H1 (cell line): ENCODE results near the gene LMO2. TPM values are rescaled to one million over a fixed set of nuclear protein-coding genes. Genes with fewer than 3 reads are reported as not detected.

ENCODE experiments used
- CTCF ChIA-PET: fragments of 300-600 bp; sonication (Branson Sonifier 250); formaldehyde crosslinking; loops from one replicate; lab custom pipeline; 2021; ENCODE audit not compliant: partially characterized antibody; lab: Charles Lee
- POLR2A ChIA-PET: fragments of 300-600 bp; sonication (Branson Sonifier 250); formaldehyde crosslinking; loops from one replicate; lab custom pipeline; 2021; ENCODE audit warnings: inconsistent platforms; ENCODE audit not compliant: partially characterized antibody; lab: Charles Lee
- DNase-seq, 2 experiments: peaks; one replicate each; pipeline versions ENCODE4 v3.0.0 to v3.0.0-alpha.2; 2010 to 2022; ENCODE audit warnings: low spot score in 2 of 2, low read depth in 1 of 2, mixed read lengths in 1 of 2
- FAIRE-seq: peaks from 2 replicates; lab custom pipeline; 2011; peaks lifted over from hg19 to GRCh38; lab: Jason Lieb, UNC
- H2AFZ ChIP-seq: 2 replicates; pipeline ENCODE4 v1.8.1; 2012; ENCODE audit warnings: low read length, inconsistent platforms
- H2AK5ac ChIP-seq: 2 replicates; pipeline ENCODE4 v1.6.1; 2013; ENCODE audit warnings: low read depth, low read length
- H2BK120ac ChIP-seq: replicated peaks from 2 replicates; pipeline ENCODE3; 2013; ENCODE audit warnings: low read depth, low read length, inconsistent platforms
- H2BK12ac ChIP-seq: 2 replicates; pipeline ENCODE4 v1.6.1; 2013; ENCODE audit warnings: low read depth, low read length
- H2BK15ac ChIP-seq: 2 replicates; pipeline ENCODE4 v1.6.1; 2013; ENCODE audit warnings: low read length
- H2BK20ac ChIP-seq: 2 replicates; pipeline ENCODE4 v1.6.1; 2013; ENCODE audit warnings: low read length
- H2BK5ac ChIP-seq: 2 replicates; pipeline ENCODE4 v1.6.1; 2013; ENCODE audit warnings: low read depth, low read length
- H3K14ac ChIP-seq: 2 replicates; pipeline ENCODE4 v1.6.1; 2013; ENCODE audit warnings: inconsistent platforms; ENCODE audit not compliant: insufficient read length
- H3K18ac ChIP-seq: 2 replicates; pipeline ENCODE4 v1.6.1; 2013; ENCODE audit warnings: low read length; ENCODE audit errors: extremely low read depth
- H3K23ac ChIP-seq: 2 replicates; pipeline ENCODE4 v1.6.1; 2013; ENCODE audit warnings: inconsistent platforms; ENCODE audit not compliant: insufficient read length
- H3K23me2 ChIP-seq: 2 replicates; pipeline ENCODE4 v1.6.1; 2013; ENCODE audit warnings: low read depth, low read length
- H3K27ac ChIP-seq: 2 replicates; pipeline ENCODE4 v1.6.1; 2011; ENCODE audit warnings: low read depth, low read length, inconsistent platforms
- H3K27me3 ChIP-seq, 4 experiments: replicated peaks in 1 of 4; 1 replicate in 1 of 4; 2 replicates in 3 of 4; pipeline versions ENCODE4 v1.6.1 to v1.8.1; 2011 to 2013; ENCODE audit warnings: low read length in 3 of 4, mild to moderate bottlenecking in 3 of 4, inconsistent platforms in 2 of 4, mixed read lengths in 2 of 4, moderate library complexity in 1 of 4; ENCODE audit not compliant: control insufficient read depth in 3 of 4, insufficient read depth in 3 of 4; ENCODE audit errors: extremely low read depth in 1 of 4
- H3K36me3 ChIP-seq, 4 experiments: 2 replicates each; pipeline versions ENCODE4 v1.6.1 to v1.8.1; 2011 to 2013; ENCODE audit warnings: mild to moderate bottlenecking in 4 of 4, low read length in 3 of 4, moderate library complexity in 2 of 4, control low read depth in 1 of 4, inconsistent platforms in 1 of 4; ENCODE audit not compliant: insufficient read depth in 4 of 4, control insufficient read depth in 2 of 4
- H3K4ac ChIP-seq: replicated peaks from 2 replicates; pipeline ENCODE3; 2013; ENCODE audit warnings: low read length, low read depth, mixed read lengths, inconsistent platforms; ENCODE audit not compliant: insufficient read length
- H3K4me1 ChIP-seq, 4 experiments: replicated peaks in 1 of 4; 1 replicate in 1 of 4; 2 replicates in 3 of 4; pipeline versions ENCODE4 v1.6.1 to v1.8.1; 2011 to 2013; ENCODE audit warnings: low read length in 3 of 4, inconsistent platforms in 2 of 4, mixed read lengths in 1 of 4; ENCODE audit not compliant: insufficient read depth in 4 of 4, control insufficient read depth in 3 of 4
- H3K4me2 ChIP-seq, 2 experiments: 2 replicates each; pipeline versions ENCODE4 v1.6.1 to v1.8.1; 2011 to 2013; ENCODE audit warnings: low read depth in 2 of 2, low read length in 2 of 2, control low read depth in 1 of 2, inconsistent platforms in 1 of 2, mild to moderate bottlenecking in 1 of 2; ENCODE audit not compliant: insufficient read depth in 1 of 2
- H3K4me3 ChIP-seq, 4 experiments: fragments of 200-600, 300-600 bp in 1 of 4; sonication (generic), shearing (Covaris generic), sonication (Bioruptor Twin) in 1 of 4; 2 replicates each; pipeline versions ENCODE4 v1.5.1 to v1.8.1; 2011 to 2016; ENCODE audit warnings: low read length in 4 of 4, low read depth in 3 of 4, control low read depth in 2 of 4, inconsistent platforms in 2 of 4, mild to moderate bottlenecking in 2 of 4, mixed read lengths in 1 of 4, moderate library complexity in 1 of 4; ENCODE audit not compliant: insufficient read depth in 2 of 4; ENCODE audit errors: extremely low read depth in 1 of 4
- H3K56ac ChIP-seq: replicated peaks from 2 replicates; pipeline ENCODE3; 2013; ENCODE audit warnings: low read depth, mild to moderate bottlenecking, mixed read lengths, low read length, inconsistent platforms; ENCODE audit not compliant: insufficient read length
- H3K79me1 ChIP-seq: 2 replicates; pipeline ENCODE4 v1.6.1; 2013; ENCODE audit warnings: low read depth, low read length, control low read depth
- H3K79me2 ChIP-seq, 2 experiments: 2 replicates each; pipeline versions ENCODE4 v1.6.1 to v1.8.1; 2012 to 2013; ENCODE audit warnings: low read length in 2 of 2, mild to moderate bottlenecking in 2 of 2, inconsistent platforms in 1 of 2; ENCODE audit not compliant: insufficient read depth in 2 of 2, control insufficient read depth in 1 of 2
- H3K9ac ChIP-seq, 4 experiments: replicated peaks in 1 of 4; 1 replicate in 1 of 4; 2 replicates in 3 of 4; pipeline versions ENCODE4 v1.6.1 to v1.8.1; 2011 to 2013; ENCODE audit warnings: low read depth in 3 of 4, low read length in 3 of 4, control low read depth in 2 of 4, mild to moderate bottlenecking in 2 of 4, moderate library complexity in 2 of 4, inconsistent platforms in 1 of 4; ENCODE audit errors: extremely low read depth in 1 of 4
- H3K9me3 ChIP-seq, 2 experiments: 2 replicates each; pipeline versions ENCODE4 v1.6.1 to v1.8.1; 2012 to 2013; ENCODE audit warnings: mild to moderate bottlenecking in 2 of 2, moderate library complexity in 2 of 2, control low read depth in 1 of 2, inconsistent platforms in 1 of 2, low read depth in 1 of 2, low read length in 1 of 2, mixed read lengths in 1 of 2; ENCODE audit not compliant: insufficient read depth in 2 of 2
- H4K20me1 ChIP-seq, 2 experiments: replicated peaks in 1 of 2; 2 replicates each; pipeline versions ENCODE3 to v1.8.1; 2011 to 2013; ENCODE audit warnings: inconsistent platforms in 2 of 2, low read length in 2 of 2, mild to moderate bottlenecking in 1 of 2; ENCODE audit not compliant: insufficient read depth in 2 of 2, control insufficient read depth in 1 of 2
- H4K5ac ChIP-seq: 2 replicates; pipeline ENCODE4 v1.6.1; 2013; ENCODE audit warnings: low read length, low read depth, mixed read lengths, inconsistent platforms; ENCODE audit not compliant: insufficient read length
- H4K8ac ChIP-seq: 2 replicates; pipeline ENCODE4 v1.8.0; 2013; ENCODE audit warnings: mild to moderate bottlenecking, moderate library complexity, low read length, inconsistent platforms; ENCODE audit not compliant: insufficient read depth; ENCODE audit errors: extremely low read depth
- H4K91ac ChIP-seq: replicated peaks from 2 replicates; pipeline ENCODE3; 2013; ENCODE audit warnings: low read length, mixed read lengths, inconsistent platforms; ENCODE audit not compliant: insufficient read length
- CHD2 ChIP-seq: IDR thresholded peaks from 2 replicates; pipeline ENCODE4 v1.6.1; 2012; ENCODE audit warnings: low read length, improper control_type of control experiment
- FOSL1 ChIP-seq: IDR thresholded peaks from 2 replicates; pipeline ENCODE4 v1.6.1; 2011; ENCODE audit warnings: mild to moderate bottlenecking, low read depth, low read length, moderate library complexity; ENCODE audit not compliant: insufficient read depth
- SAP30 ChIP-seq: fragments of 300-600 bp; sonication (generic); IDR thresholded peaks from 2 replicates; pipeline ENCODE4 v1.7.1; 2012; ENCODE audit warnings: low read length, moderate library complexity, mild to moderate bottlenecking, inconsistent platforms; ENCODE audit not compliant: insufficient read depth, insufficient replicate concordance
- SP1 ChIP-seq: IDR thresholded peaks from 2 replicates; pipeline ENCODE4 v1.6.1; 2011; ENCODE audit warnings: low read depth, low read length
- WGBS, 2 experiments: shearing (Covaris generic) in 1 of 2; methylation state at CpG; one replicate each; pipeline versions ENCODE4 v1.1.6 to v1.1.7; 2013 to 2015; ENCODE audit warnings: low lambda C conversion rate in 2 of 2, mixed read lengths in 2 of 2, inconsistent platforms in 1 of 2, low coverage in 1 of 2, missing lambda C conversion rate in 1 of 2; ENCODE audit not compliant: insufficient replicate concordance in 2 of 2, insufficient coverage in 1 of 2, insufficient read length in 1 of 2; ENCODE audit errors: extremely low coverage in 1 of 2, missing lambda C conversion rate in 1 of 2; 5-methylcytosine and 5-hydroxymethylcytosine counted together
- polyA plus RNA-seq, 7 experiments: library from polyadenylated mRNA; depleted of rRNA in 3 of 7; stranded (reverse) in 5 of 7; unstranded in 2 of 7; fragments of >200 nt in 5 of 7; fragments of 200-250 nt in 2 of 7; gene quantifications; 1 replicate in 5 of 7; 2 replicates in 1 of 7; 4 replicates in 1 of 7; pipeline versions ENCODE4 v1.2.1 to v1.2.3, GENCODE V29; 2011 to 2013; ENCODE audit warnings: missing spikeins in 2 of 7, mixed read lengths in 2 of 7
- total RNA-seq: library from RNA; stranded (reverse); fragmentation: NEBNext Ultra II Directional; extraction: Animal tissue kit (Norgen Biotek cat#: 25700); gene quantifications from 2 replicates; pipeline ENCODE4 v1.2.1, GENCODE V29; 2021
- TF ChIP-seq, protein P1 (sequence below): IDR thresholded peaks from 2 replicates; pipeline ENCODE4 v1.6.1; 2011; ENCODE audit warnings: low read length, improper control_type of control experiment

LMO2 gene
- total and polyA plus RNA-seq, 2 of the 8 experiments (the other 6 are each of a cell fraction or from before 2014, with no cell fraction given) = 1.6 to 2.7 TPM

DNA sequence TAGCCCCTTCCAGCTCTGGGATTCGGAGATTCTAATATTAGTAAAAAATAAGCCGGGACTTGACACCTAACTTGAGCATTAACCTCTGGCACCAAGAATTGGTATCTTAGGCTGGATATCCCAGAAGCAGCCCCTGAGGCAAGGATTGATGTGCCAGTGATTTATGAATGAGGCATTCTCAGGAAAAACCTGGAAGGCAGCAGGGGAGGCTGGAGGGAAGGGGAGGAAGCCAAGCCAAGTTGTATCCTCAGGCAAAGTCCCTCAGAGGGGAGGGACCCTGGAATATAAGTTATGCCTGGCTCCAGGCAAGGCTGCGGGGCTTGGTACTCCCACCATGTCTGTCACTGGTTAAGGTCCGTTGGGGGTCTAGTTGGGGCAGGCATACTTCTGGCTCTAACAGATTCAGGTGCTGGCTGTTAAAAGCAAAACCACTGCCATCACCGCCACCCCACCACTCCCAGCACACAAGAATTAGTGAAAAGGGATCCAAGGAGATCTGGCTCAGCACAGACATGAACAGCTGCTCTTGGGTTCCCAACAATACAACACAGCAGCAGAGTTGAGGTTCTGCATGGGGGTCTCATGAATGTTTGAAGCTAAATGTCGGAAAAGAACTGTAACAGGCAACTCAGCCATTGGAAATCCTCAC is 29.8 kb downstream of the LMO2 start:
- TF ChIP-seq SP1 (no peak), SAP30 (no peak), FOSL1 (no peak), CHD2 (no peak)
- TF ChIP-seq, protein P1, sequence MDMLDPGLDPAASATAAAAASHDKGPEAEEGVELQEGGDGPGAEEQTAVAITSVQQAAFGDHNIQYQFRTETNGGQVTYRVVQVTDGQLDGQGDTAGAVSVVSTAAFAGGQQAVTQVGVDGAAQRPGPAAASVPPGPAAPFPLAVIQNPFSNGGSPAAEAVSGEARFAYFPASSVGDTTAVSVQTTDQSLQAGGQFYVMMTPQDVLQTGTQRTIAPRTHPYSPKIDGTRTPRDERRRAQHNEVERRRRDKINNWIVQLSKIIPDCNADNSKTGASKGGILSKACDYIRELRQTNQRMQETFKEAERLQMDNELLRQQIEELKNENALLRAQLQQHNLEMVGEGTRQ = no peak
- H3K18ac ChIP-seq = no peak overlapping the region
- H3K4me2 ChIP-seq = no peak overlapping the region
- H4K20me1 ChIP-seq = no peaks in the 10 kb centered on the region
- H4K5ac ChIP-seq = no peak overlapping the region
- no peak overlapping the region for H2BK120ac ChIP-seq
- WGBS, 2 experiments = 91% methylated on average over 6 of the region's 6 CpGs; no CpG with 5 or more reads in 1 of the 2 experiments
- peaks cover 0 to 4% (median under 1%) of the 10 kb centered on the region in 4 experiments; a peak in 2 of 7 replicates for H3K4me1 ChIP-seq
- no peaks in the 10 kb centered on the region for H3K23me2 ChIP-seq
- no peak overlapping the region for H3K27ac ChIP-seq
- H3K79me2 ChIP-seq = no peaks in the 10 kb centered on the region
- no peak overlapping the region for H2AFZ ChIP-seq
- FAIRE-seq (no peak), DNase-seq (no peak)
- H3K9ac ChIP-seq = no peak overlapping the region
- peaks cover 3 to 7% (median 5%) of the 10 kb centered on the region in 4 experiments for H3K27me3 ChIP-seq
- H3K4ac ChIP-seq = no peak overlapping the region
- H3K4me3 ChIP-seq = no peak overlapping the region
- no peak overlapping the region for H2BK20ac ChIP-seq
- POLR2A ChIA-PET = interaction anchor here (0.7 to 1.3 kb wide), 2 partner anchors 74 to 243 kb away, joined by 3 to 4 read pairs; partner anchors contain the start of gene NAT10
- H4K91ac ChIP-seq = no peak overlapping the region
- H2BK5ac ChIP-seq = no peak overlapping the region
- H3K14ac ChIP-seq = no peak overlapping the region
- no peak overlapping the region for H4K8ac ChIP-seq
- no peaks in the 10 kb centered on the region; the same call in 1 of the 2 replicates for H3K79me1 ChIP-seq
- H3K23ac ChIP-seq = no peak overlapping the region
- H3K36me3 ChIP-seq = no peaks in the 10 kb centered on the region
- H2BK12ac ChIP-seq = no peak overlapping the region
- no peak overlapping the region for H2BK15ac ChIP-seq
- no peaks in the 10 kb centered on the region for H3K9me3 ChIP-seq
- CTCF ChIA-PET = interaction anchor here (0.6 to 21.3 kb wide), 6 partner anchors 11 to 126 kb away, joined by 3 to 326 read pairs (median 7); no protein-coding TSS in a partner anchor
- H2AK5ac ChIP-seq = no peak overlapping the region
- no peak overlapping the region for H3K56ac ChIP-seq
